HEK293 (cell line): ENCODE data around the gene THAP2.

ENCODE experiments used
- CTCF ChIA-PET: fragments of 350-600 bp; formaldehyde crosslinking; extraction: SDS; loops from one replicate; lab custom pipeline; 2021; ENCODE audit warnings: antibody characterized with exemption; lab: Yijun Ruan, JAX
- POLR2A ChIA-PET: fragments of 300-600 bp; formaldehyde crosslinking; extraction: SDS; loops from one replicate; lab custom pipeline; 2020; ENCODE audit warnings: antibody characterized with exemption, inconsistent platforms; lab: Yijun Ruan, JAX
- H3K27ac ChIP-seq: fragments of 200-500 bp; sonication (Bioruptor generic); 2 replicates; pipeline ENCODE4 v1.5.1; 2014; ENCODE audit warnings: low read depth, low read length, control low read depth, inconsistent platforms; ENCODE audit errors: extremely low read depth
- H3K36me3 ChIP-seq, 2 experiments: fragments of 200-500 bp in 1 of 2; sonication (Bioruptor generic) in 1 of 2; 1 replicate in 1 of 2; 2 replicates in 1 of 2; pipeline ENCODE4 v1.5.1; 2014 to 2017; ENCODE audit warnings: inconsistent platforms in 2 of 2, low read length in 2 of 2; ENCODE audit not compliant: control insufficient read depth in 2 of 2, insufficient read depth in 1 of 2
- H3K4me1 ChIP-seq: fragments of 200-500 bp; sonication (Bioruptor generic); 2 replicates; pipeline ENCODE4 v1.5.1; 2014; ENCODE audit warnings: mild to moderate bottlenecking, low read length, inconsistent platforms; ENCODE audit not compliant: control insufficient read depth, insufficient read depth
- H3K4me3 ChIP-seq: 2 replicates; pipeline ENCODE4 v1.5.1; 2011; ENCODE audit warnings: low read depth, mild to moderate bottlenecking, control low read depth, low read length, moderate library complexity
- H3K9me3 ChIP-seq: fragments of 200-500 bp; sonication (Bioruptor generic); 2 replicates; pipeline ENCODE4 v1.5.1; 2014; ENCODE audit warnings: low read depth, low read length, inconsistent platforms; ENCODE audit not compliant: control insufficient read depth, insufficient read depth
- GFI1B ChIP-seq: fragments of 450-650 bp; formaldehyde crosslinking; IDR thresholded peaks from 2 replicates; pipeline ENCODE4 v1.5.1; 2016; ENCODE audit warnings: missing biosample characterization, missing genetic modification characterization
- GLI4 ChIP-seq: fragments of 450-650 bp; formaldehyde crosslinking; IDR thresholded peaks from 2 replicates; pipeline ENCODE4 v1.5.1; 2016; ENCODE audit warnings: missing biosample characterization, missing genetic modification characterization
- KLF9 ChIP-seq: fragments of 450-650 bp; formaldehyde crosslinking; IDR thresholded peaks from 2 replicates; pipeline ENCODE4 v1.5.1; 2016; ENCODE audit warnings: missing biosample characterization, missing genetic modification characterization, low read depth
- PRDM6 ChIP-seq: fragments of 450-650 bp; formaldehyde crosslinking; IDR thresholded peaks from 2 replicates; pipeline ENCODE4 v1.5.1; 2017; ENCODE audit warnings: missing biosample characterization, missing genetic modification characterization
- SCRT1 ChIP-seq: fragments of 450-650 bp; formaldehyde crosslinking; IDR thresholded peaks from 2 replicates; pipeline ENCODE4 v1.5.1; 2016; ENCODE audit warnings: missing biosample characterization, missing genetic modification characterization, borderline replicate concordance
- ZBTB48 ChIP-seq: fragments of 450-650 bp; formaldehyde crosslinking; IDR thresholded peaks from 2 replicates; pipeline ENCODE4 v1.5.1; 2016; ENCODE audit warnings: missing biosample characterization, missing genetic modification characterization
- ZIC2 ChIP-seq: fragments of 450-650 bp; formaldehyde crosslinking; IDR thresholded peaks from 2 replicates; pipeline ENCODE4 v1.5.1; 2016; ENCODE audit warnings: missing biosample characterization, missing genetic modification characterization
- ZNF10 ChIP-seq: fragments of 450-650 bp; formaldehyde crosslinking; IDR thresholded peaks from 2 replicates; pipeline ENCODE4 v1.5.1; 2017; ENCODE audit warnings: missing biosample characterization, missing genetic modification characterization
- ZNF133 ChIP-seq: fragments of 450-650 bp; formaldehyde crosslinking; IDR thresholded peaks from 2 replicates; pipeline ENCODE4 v1.5.1; 2016; ENCODE audit warnings: missing biosample characterization, missing genetic modification characterization
- ZNF138 ChIP-seq: fragments of 450-650 bp; formaldehyde crosslinking; IDR thresholded peaks from 2 replicates; pipeline ENCODE4 v1.5.1; 2016; ENCODE audit warnings: missing biosample characterization, missing genetic modification characterization, borderline replicate concordance
- ZNF16 ChIP-seq: fragments of 450-650 bp; formaldehyde crosslinking; IDR thresholded peaks from 2 replicates; pipeline ENCODE4 v1.5.1; 2016; ENCODE audit warnings: low read depth, missing biosample characterization, missing genetic modification characterization
- ZNF202 ChIP-seq: fragments of 450-650 bp; formaldehyde crosslinking; IDR thresholded peaks from 2 replicates; pipeline ENCODE4 v1.5.1; 2016; ENCODE audit warnings: missing biosample characterization, missing genetic modification characterization, borderline replicate concordance
- ZNF211 ChIP-seq: fragments of 450-650 bp; formaldehyde crosslinking; IDR thresholded peaks from 2 replicates; pipeline ENCODE4 v1.5.1; 2016; ENCODE audit warnings: low read depth, missing biosample characterization, missing genetic modification characterization
- ZNF24 ChIP-seq: fragments of 450-650 bp; formaldehyde crosslinking; IDR thresholded peaks from 2 replicates; pipeline ENCODE4 v1.5.1; 2016; ENCODE audit warnings: missing biosample characterization, missing genetic modification characterization
- ZNF280D ChIP-seq: fragments of 450-650 bp; formaldehyde crosslinking; IDR thresholded peaks from 2 replicates; pipeline ENCODE4 v1.5.1; 2016; ENCODE audit warnings: missing biosample characterization, missing genetic modification characterization
- ZNF335 ChIP-seq: fragments of 450-650 bp; formaldehyde crosslinking; conservative IDR thresholded peaks from 2 replicates; pipeline ENCODE4 v1.5.1; 2016; ENCODE audit warnings: missing biosample characterization, missing genetic modification characterization
- ZNF341 ChIP-seq: fragments of 450-650 bp; formaldehyde crosslinking; IDR thresholded peaks from 2 replicates; pipeline ENCODE4; 2016; ENCODE audit warnings: low read depth, missing biosample characterization, missing genetic modification characterization
- ZNF366 ChIP-seq: fragments of 450-650 bp; formaldehyde crosslinking; conservative IDR thresholded peaks from 2 replicates; pipeline ENCODE4 v1.5.1; 2016; ENCODE audit warnings: missing biosample characterization, missing genetic modification characterization
- ZNF404 ChIP-seq: fragments of 450-650 bp; formaldehyde crosslinking; IDR thresholded peaks from 2 replicates; pipeline ENCODE4 v1.5.1; 2017; ENCODE audit warnings: missing biosample characterization, missing genetic modification characterization
- ZNF48 ChIP-seq: fragments of 450-650 bp; formaldehyde crosslinking; IDR thresholded peaks from 2 replicates; pipeline ENCODE4 v1.5.1; 2016; ENCODE audit warnings: missing biosample characterization, missing genetic modification characterization
- ZNF501 ChIP-seq: fragments of 450-650 bp; formaldehyde crosslinking; IDR thresholded peaks from 2 replicates; pipeline ENCODE4 v1.5.1; 2016; ENCODE audit warnings: missing biosample characterization, missing genetic modification characterization
- ZNF513 ChIP-seq: fragments of 450-650 bp; IDR thresholded peaks from 2 replicates; pipeline ENCODE4 v1.5.1; 2018; ENCODE audit warnings: missing biosample characterization, missing genetic modification characterization
- ZNF549 ChIP-seq: fragments of 450-650 bp; IDR thresholded peaks from 2 replicates; pipeline ENCODE4 v1.5.1; 2018; ENCODE audit warnings: missing biosample characterization, missing genetic modification characterization, mild to moderate bottlenecking, inconsistent platforms, moderate library complexity
- ZNF600 ChIP-seq: fragments of 450-650 bp; formaldehyde crosslinking; IDR thresholded peaks from 2 replicates; pipeline ENCODE4 v1.5.1; 2016; ENCODE audit warnings: missing biosample characterization, missing genetic modification characterization
- ZNF664 ChIP-seq: fragments of 450-650 bp; formaldehyde crosslinking; IDR thresholded peaks from 2 replicates; pipeline ENCODE4 v1.5.1; 2016; ENCODE audit warnings: missing biosample characterization, missing genetic modification characterization
- ZNF670 ChIP-seq: fragments of 450-650 bp; formaldehyde crosslinking; IDR thresholded peaks from 2 replicates; pipeline ENCODE4 v1.5.1; 2016; ENCODE audit warnings: missing biosample characterization, missing genetic modification characterization, low read depth
- ZNF707 ChIP-seq: fragments of 450-650 bp; formaldehyde crosslinking; IDR thresholded peaks from 2 replicates; pipeline ENCODE4 v1.5.1; 2016; ENCODE audit warnings: missing biosample characterization, missing genetic modification characterization
- ZNF768 ChIP-seq: fragments of 450-650 bp; formaldehyde crosslinking; IDR thresholded peaks from 2 replicates; pipeline ENCODE4 v1.5.1; 2018; ENCODE audit warnings: missing biosample characterization, mild to moderate bottlenecking, missing genetic modification characterization
- TF ChIP-seq, protein P1 (sequence below): fragments of 450-650 bp; formaldehyde crosslinking; IDR thresholded peaks from 2 replicates; pipeline ENCODE4 v1.5.0; 2017; ENCODE audit warnings: missing biosample characterization, missing genetic modification characterization, borderline replicate concordance

THAP2 gene

GRCh38 chr12:71662849-71663560 is 1.1 kb upstream of the THAP2 start (continued):
- TF ChIP-seq ZNF16 (tag by site-specific recombination), result no peak
- TF ChIP-seq GLI4, result no peak
- TF ChIP-seq ZNF404 (tag by site-specific recombination), result no peak
- no peak for TF ChIP-seq ZNF48 (tag by site-specific recombination)
- no peak for TF ChIP-seq ZNF202 (tag by site-specific recombination)
- no peak for TF ChIP-seq ZNF133 (tag by site-specific recombination)
- TF ChIP-seq, protein P1, sequence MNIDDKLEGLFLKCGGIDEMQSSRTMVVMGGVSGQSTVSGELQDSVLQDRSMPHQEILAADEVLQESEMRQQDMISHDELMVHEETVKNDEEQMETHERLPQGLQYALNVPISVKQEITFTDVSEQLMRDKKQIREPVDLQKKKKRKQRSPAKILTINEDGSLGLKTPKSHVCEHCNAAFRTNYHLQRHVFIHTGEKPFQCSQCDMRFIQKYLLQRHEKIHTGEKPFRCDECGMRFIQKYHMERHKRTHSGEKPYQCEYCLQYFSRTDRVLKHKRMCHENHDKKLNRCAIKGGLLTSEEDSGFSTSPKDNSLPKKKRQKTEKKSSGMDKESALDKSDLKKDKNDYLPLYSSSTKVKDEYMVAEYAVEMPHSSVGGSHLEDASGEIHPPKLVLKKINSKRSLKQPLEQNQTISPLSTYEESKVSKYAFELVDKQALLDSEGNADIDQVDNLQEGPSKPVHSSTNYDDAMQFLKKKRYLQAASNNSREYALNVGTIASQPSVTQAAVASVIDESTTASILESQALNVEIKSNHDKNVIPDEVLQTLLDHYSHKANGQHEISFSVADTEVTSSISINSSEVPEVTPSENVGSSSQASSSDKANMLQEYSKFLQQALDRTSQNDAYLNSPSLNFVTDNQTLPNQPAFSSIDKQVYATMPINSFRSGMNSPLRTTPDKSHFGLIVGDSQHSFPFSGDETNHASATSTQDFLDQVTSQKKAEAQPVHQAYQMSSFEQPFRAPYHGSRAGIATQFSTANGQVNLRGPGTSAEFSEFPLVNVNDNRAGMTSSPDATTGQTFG (tag by site-specific recombination), result no peak
- TF ChIP-seq ZNF670, result no peak
- no peak for TF ChIP-seq ZNF664 (tag by site-specific recombination)
- no peak for TF ChIP-seq ZNF707 (tag by site-specific recombination)
- peak; percentile 47; the same call in 1 of the 2 replicates for TF ChIP-seq ZNF335 (tag by site-specific recombination)
- TF ChIP-seq ZNF211 (tag by site-specific recombination), result no peak
- TF ChIP-seq ZNF549 (tag by site-specific recombination), result no peak
- no peak for TF ChIP-seq ZNF366 (tag by site-specific recombination)
- no peak for TF ChIP-seq ZNF138
- TF ChIP-seq ZNF10 (tag by site-specific recombination), result no peak
- peak; percentile 11 for TF ChIP-seq ZNF600 (tag by site-specific recombination)
- no peak for TF ChIP-seq GFI1B (tag by site-specific recombination)
- no peak for TF ChIP-seq ZIC2
- peak; percentile 66 for TF ChIP-seq KLF9 (tag by site-specific recombination)
- peak; percentile 64 for TF ChIP-seq ZNF513 (tag by site-specific recombination)
- no peak for TF ChIP-seq ZBTB48

DNA sequence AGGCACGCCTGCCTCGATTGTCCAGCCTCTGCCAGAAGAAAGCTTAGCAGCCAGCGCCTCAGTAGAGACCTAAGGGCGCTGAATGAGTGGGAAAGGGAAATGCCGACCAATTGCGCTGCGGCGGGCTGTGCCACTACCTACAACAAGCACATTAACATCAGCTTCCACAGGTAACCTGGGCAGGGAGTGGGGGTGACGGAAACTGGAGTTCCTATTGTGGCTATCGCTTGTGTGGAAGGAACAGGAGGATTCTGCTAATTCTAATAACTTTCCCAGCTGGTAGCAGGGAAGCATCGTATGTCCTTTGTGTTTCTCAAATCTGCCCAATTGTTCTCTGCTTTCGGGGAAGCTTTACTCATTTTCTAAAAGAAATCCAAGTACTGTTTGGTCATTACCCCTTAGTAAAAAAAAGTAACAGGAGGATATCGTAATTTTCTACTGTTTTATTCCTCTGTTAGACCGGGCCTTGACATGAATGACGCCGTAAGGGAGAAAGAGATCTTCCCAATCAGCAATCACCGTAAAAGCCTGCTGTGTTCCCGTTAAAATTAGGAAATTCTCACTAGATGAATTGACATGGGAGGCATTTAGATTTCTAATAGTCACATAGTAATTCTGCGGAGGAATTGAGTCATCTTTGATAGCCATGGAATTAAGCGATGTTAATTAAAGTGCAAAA is 449 bp downstream of the THAP2 start:
- ChIA-PET POLR2A (interaction anchor here (1.0 to 2.9 kb wide), 10 partner anchors 12 to 91 kb away, joined by 3 to 90 read pairs (median 7); partner anchors contain the start of genes RAB21 and TMEM19), CTCF (interaction anchor here (0.6 to 1.3 kb wide), 6 partner anchors 28 to 600 kb away, joined by 3 to 5 read pairs (median 3); no protein-coding TSS in a partner anchor)
- Histone ChIP-seq H3K4me3 (peak overlapping the region; percentile 71), H3K4me1 (peaks cover 5% of the 10 kb centered on the region; the same call in 1 of the 2 replicates), H3K36me3 (peaks cover 7 to 9% of the 10 kb centered on the region in 2 experiments), H3K9me3 (no peaks in the 10 kb centered on the region), H3K27ac (peak overlapping the region; percentile 83)
- peak; percentile 73; the same call in 1 of the 2 replicates for TF ChIP-seq ZNF600 (tag by site-specific recombination)
- 0 out of 2 replicates have a peak, but pooled peaks have one; percentile 3 for TF ChIP-seq ZNF24 (tag by site-specific recombination)
- TF ChIP-seq ZNF501, result peak; percentile 55; the same call in 1 of the 2 replicates
- TF ChIP-seq SCRT1 (tag by site-specific recombination), result peak; percentile 84; the same call in 1 of the 2 replicates
- TF ChIP-seq ZNF768 (tag by site-specific recombination), result no peak
- TF ChIP-seq ZNF341 (tag by site-specific recombination), result 0 out of 2 replicates have a peak, but pooled peaks have one; percentile 2
- TF ChIP-seq ZNF280D (tag by site-specific recombination), result no peak
- TF ChIP-seq PRDM6 (tag by site-specific recombination), result 0 out of 2 replicates have a peak, but pooled peaks have one; percentile 68
